Effector memory CD8-positive, alpha-beta T cell (primary cell): Measurements from ENCODE around the gene C20orf141.

Source experiments
- ATAC-seq: fragments of 150-1000 bp; cut with Tn5 transposase; replicated peaks from 2 replicates; pipeline ENCODE4 v1.10.0; 2021; ENCODE audit warnings: mild to moderate bottlenecking, moderate library complexity
- DNase-seq, 3 experiments: peaks; one replicate each; pipeline ENCODE4 v3.0.0; 2021
- H3K27ac Mint-ChIP-seq, 2 donors: one replicate each; pipeline ENCODE4 v1.8.0; 2022; ENCODE audit warnings: mild to moderate bottlenecking in 2 of 2, mixed read lengths in 2 of 2, moderate library complexity in 2 of 2
- H3K27me3 Mint-ChIP-seq, 2 donors: one replicate each; pipeline ENCODE4 v1.8.0; 2022; ENCODE audit warnings: mixed read lengths in 2 of 2
- H3K36me3 Mint-ChIP-seq: one replicate; pipeline ENCODE4 v1.8.0; 2022; ENCODE audit warnings: mild to moderate bottlenecking, moderate library complexity, mixed read lengths; ENCODE audit not compliant: insufficient read depth
- H3K4me1 Mint-ChIP-seq, 2 donors: one replicate each; pipeline ENCODE4 v1.8.0; 2022; ENCODE audit warnings: low read depth in 2 of 2, mixed read lengths in 2 of 2
- H3K4me3 Mint-ChIP-seq, 2 donors: one replicate each; pipeline ENCODE4 v1.8.0; 2022; ENCODE audit warnings: mild to moderate bottlenecking in 2 of 2, mixed read lengths in 2 of 2, moderate library complexity in 2 of 2
- H3K9me3 Mint-ChIP-seq, 2 donors: one replicate each; pipeline ENCODE4 v1.8.0; 2022; ENCODE audit warnings: mixed read lengths in 2 of 2

C20orf141 gene

GRCh38 chr20:2837221-2837960 is 22.6 kb downstream of the C20orf141 start:
- H3K27ac Mint-ChIP-seq, result no peak overlapping the region

GRCh38 chr20:2838170-2838797 is 23.5 kb downstream of the C20orf141 start:
- no peak overlapping the region for H3K27ac Mint-ChIP-seq
- no peak for ATAC-seq

More at GRCh38 chr20:2837221-2837960, 22.6 kb downstream of the C20orf141 start:
- Mint-ChIP-seq H3K9me3 (no peaks in the 10 kb centered on the region), H3K4me3 (no peak overlapping the region), H3K36me3 (peaks cover 7% of the 10 kb centered on the region), H3K4me1 (peaks cover 10 to 24% of the 10 kb centered on the region in 2 donors), H3K27me3 (no peaks in the 10 kb centered on the region)
- ATAC-seq (no peak), DNase-seq (no peak)

GRCh38 chr20:2838847-2839671 is 24.3 kb downstream of the C20orf141 start:
- H3K9me3 Mint-ChIP-seq, result no peaks in the 10 kb centered on the region
- peaks cover 13 to 30% of the 10 kb centered on the region in 2 donors for H3K4me1 Mint-ChIP-seq
- H3K4me3 Mint-ChIP-seq, result peak overlapping the region; percentile 72 to 87
- H3K36me3 Mint-ChIP-seq, result peaks cover 7% of the 10 kb centered on the region
- no peaks in the 10 kb centered on the region for H3K27me3 Mint-ChIP-seq
- DNase-seq (no peak), ATAC-seq (no peak)
- peak overlapping the region; percentile 76 to 78 for H3K27ac Mint-ChIP-seq

More at GRCh38 chr20:2838170-2838797, 23.5 kb downstream of the C20orf141 start:
- Mint-ChIP-seq H3K9me3 (no peaks in the 10 kb centered on the region), H3K4me3 (peak overlapping the region in 1 of 2 donors; percentile 22), H3K4me1 (peaks cover 10 to 24% of the 10 kb centered on the region in 2 donors), H3K27me3 (no peaks in the 10 kb centered on the region), H3K36me3 (peaks cover 7% of the 10 kb centered on the region)
- DNase-seq, result no peak

- peak overlapping the region; percentile 76 to 78 for H3K27ac Mint-ChIP-seq
- H3K27me3 Mint-ChIP-seq, result no peaks in the 10 kb centered on the region
- H3K4me1 Mint-ChIP-seq, result peaks cover 17 to 37% of the 10 kb centered on the region in 2 donors
- H3K4me3 Mint-ChIP-seq, result peak overlapping the region; percentile 72 to 87
- DNase-seq (no peak), ATAC-seq (no peak)
- H3K9me3 Mint-ChIP-seq, result no peaks in the 10 kb centered on the region
- peaks cover 7% of the 10 kb centered on the region for H3K36me3 Mint-ChIP-seq
These were observed 24.9 kb downstream of the C20orf141 start for GRCh38 chr20:2839732-2840137.

GRCh38 chr20:2840138-2840966 is 25.6 kb downstream of the C20orf141 start, which contains the start of the genes PCED1A and VPS16:
Gene PCED1A (minus strand): TSS chr20:2840655. CDS start chr20:2839912, 743 bp downstream.
Gene VPS16 (plus strand): TSS chr20:2840745. CDS start chr20:2840775, 30 bp downstream.
- Mint-ChIP-seq H3K36me3 (peaks cover 7% of the 10 kb centered on the region), H3K27me3 (no peaks in the 10 kb centered on the region), H3K9me3 (no peaks in the 10 kb centered on the region), H3K4me3 (peak within 1 kb of the TSS; percentile 76 to 87), H3K4me1 (peaks cover 20 to 42% of the 10 kb centered on the region in 2 donors), H3K27ac (peak within 1 kb of the TSS; percentile 76 to 78)
- peak; percentile 83 to 90 (median 88) for DNase-seq
- ATAC-seq, result peak; percentile 98

GRCh38 chr20:2840967-2841531 is 26.3 kb downstream of the C20orf141 start:
- peak; percentile 26 for ATAC-seq

GRCh38 chr20:2845607-2846006 is 30.8 kb downstream of the C20orf141 start:
- Mint-ChIP-seq H3K4me3 (no peak overlapping the region), H3K27me3 (no peaks in the 10 kb centered on the region), H3K27ac (peak overlapping the region in 1 of 2 donors; percentile 44), H3K9me3 (no peaks in the 10 kb centered on the region), H3K4me1 (peaks cover 13 to 30% of the 10 kb centered on the region in 2 donors), H3K36me3 (peaks cover 7% of the 10 kb centered on the region)
- ATAC-seq (no peak), DNase-seq (no peak)

More at GRCh38 chr20:2840967-2841531, 26.3 kb downstream of the C20orf141 start:
- Mint-ChIP-seq H3K27ac (peak overlapping the region; percentile 76 to 78), H3K9me3 (no peaks in the 10 kb centered on the region), H3K4me3 (peak overlapping the region; percentile 76 to 87), H3K27me3 (no peaks in the 10 kb centered on the region), H3K4me1 (peaks cover 20 to 42% of the 10 kb centered on the region in 2 donors), H3K36me3 (peaks cover 7% of the 10 kb centered on the region)
- peak in 2 of 3 experiments; percentile 16 to 33 for DNase-seq

- ATAC-seq, result no peak
- Mint-ChIP-seq H3K4me1 (peaks cover 12 to 28% of the 10 kb centered on the region in 2 donors), H3K27ac (no peak overlapping the region), H3K27me3 (no peaks in the 10 kb centered on the region), H3K36me3 (peaks cover 10% of the 10 kb centered on the region), H3K4me3 (no peak overlapping the region), H3K9me3 (no peaks in the 10 kb centered on the region)
- no peak for DNase-seq
These were observed 31.9 kb downstream of the C20orf141 start for GRCh38 chr20:2846698-2847097.

- H3K9me3 Mint-ChIP-seq, result no peaks in the 10 kb centered on the region
- DNase-seq, result no peak
- no peak overlapping the region for H3K27ac Mint-ChIP-seq
These were observed 33.0 kb downstream of the C20orf141 start for GRCh38 chr20:2847802-2848201.

GRCh38 chr20:2849529-2849928 is 34.7 kb downstream of the C20orf141 start:
- Mint-ChIP-seq H3K4me3 (no peak overlapping the region), H3K27ac (no peak overlapping the region)

More at GRCh38 chr20:2847802-2848201, 33.0 kb downstream of the C20orf141 start:
- Mint-ChIP-seq H3K4me1 (peaks cover 23 to 35% of the 10 kb centered on the region in 2 donors), H3K36me3 (peaks cover 15% of the 10 kb centered on the region), H3K4me3 (no peak overlapping the region), H3K27me3 (no peaks in the 10 kb centered on the region)
- ATAC-seq, result no peak

GRCh38 chr20:2851086-2851485 is 36.3 kb downstream of the C20orf141 start:
- peaks cover 19 to 23% of the 10 kb centered on the region in 2 donors for H3K4me1 Mint-ChIP-seq
- H3K9me3 Mint-ChIP-seq, result no peaks in the 10 kb centered on the region
- no peaks in the 10 kb centered on the region for H3K27me3 Mint-ChIP-seq
- ATAC-seq, result no peak
- DNase-seq, result no peak
- peak overlapping the region; percentile 28 to 88 for H3K27ac Mint-ChIP-seq
- H3K4me3 Mint-ChIP-seq, result peak overlapping the region; percentile 17 to 46
- H3K36me3 Mint-ChIP-seq, result peaks cover 18% of the 10 kb centered on the region

More at GRCh38 chr20:2849529-2849928, 34.7 kb downstream of the C20orf141 start:
- DNase-seq (no peak), ATAC-seq (no peak)
- peaks cover 22 to 30% of the 10 kb centered on the region in 2 donors for H3K4me1 Mint-ChIP-seq
- no peaks in the 10 kb centered on the region for H3K9me3 Mint-ChIP-seq
- H3K27me3 Mint-ChIP-seq, result no peaks in the 10 kb centered on the region
- peaks cover 15% of the 10 kb centered on the region for H3K36me3 Mint-ChIP-seq

- Mint-ChIP-seq H3K27ac (peak overlapping the region in 1 of 2 donors; percentile 27), H3K4me1 (peaks cover 2 to 11% of the 10 kb centered on the region in 2 donors), H3K27me3 (no peaks in the 10 kb centered on the region), H3K9me3 (no peaks in the 10 kb centered on the region), H3K4me3 (no peak overlapping the region), H3K36me3 (peaks cover 8% of the 10 kb centered on the region)
- DNase-seq (no peak), ATAC-seq (no peak)
These were observed 43.8 kb downstream of the C20orf141 start for GRCh38 chr20:2858591-2858990.
